ENCODE data around the gene OCSTAMP.
A peak's percentile ranks its signal among the peaks of the same experiment; 100 is the strongest.

Gene OCSTAMP, protein sequence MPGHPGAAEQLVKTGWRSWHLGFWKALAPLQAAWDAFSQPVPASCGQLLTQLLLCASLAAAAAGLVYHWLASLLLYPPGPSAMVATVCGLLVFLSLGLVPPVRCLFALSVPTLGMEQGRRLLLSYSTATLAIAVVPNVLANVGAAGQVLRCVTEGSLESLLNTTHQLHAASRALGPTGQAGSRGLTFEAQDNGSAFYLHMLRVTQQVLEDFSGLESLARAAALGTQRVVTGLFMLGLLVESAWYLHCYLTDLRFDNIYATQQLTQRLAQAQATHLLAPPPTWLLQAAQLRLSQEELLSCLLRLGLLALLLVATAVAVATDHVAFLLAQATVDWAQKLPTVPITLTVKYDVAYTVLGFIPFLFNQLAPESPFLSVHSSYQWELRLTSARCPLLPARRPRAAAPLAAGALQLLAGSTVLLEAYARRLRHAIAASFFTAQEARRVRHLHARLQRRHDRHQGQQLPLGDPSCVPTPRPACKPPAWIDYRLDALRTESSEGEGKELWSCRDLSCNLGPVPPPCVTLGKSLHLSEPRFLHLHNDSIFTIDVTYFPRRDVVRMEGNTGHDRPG

DNA sequence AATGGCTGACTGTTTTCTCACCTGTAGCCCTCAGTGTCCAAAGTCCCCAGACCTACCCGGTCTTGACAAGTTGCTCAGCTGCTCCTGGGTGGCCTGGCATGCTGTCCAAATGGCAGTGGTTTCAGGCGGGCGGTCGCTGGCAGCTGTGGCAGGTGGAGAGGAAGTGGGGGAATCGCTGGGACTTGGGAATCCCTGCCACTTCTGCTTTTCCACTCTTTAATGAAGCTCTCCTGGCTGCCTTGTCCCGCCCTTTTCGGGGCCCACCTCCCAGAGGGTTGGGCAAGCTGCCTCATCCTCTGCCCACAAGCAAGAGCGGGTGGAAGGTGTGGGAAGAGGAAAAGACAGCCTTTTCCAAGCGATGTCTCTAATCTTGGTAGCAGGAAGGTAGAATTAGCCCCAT is at the start of gene OCSTAMP:
Gene OCSTAMP, minus strand, starts transcription at position 194 of the 400 bp plus-strand sequence. Its CDS starts 94 bp downstream, at position 100.
- Histone ChIP-seq H3K4me3 (ENCODE audit: severe bottlenecking) (no peak within 1 kb of the TSS), H3K27ac (ENCODE audit: poor library complexity, severe bottlenecking) (no peak within 1 kb of the TSS), H3K9me3 (ENCODE audit: severe bottlenecking) (no peaks in the 10 kb centered on the region), H3K27me3 (ENCODE audit: insufficient read depth, poor library complexity, severe bottlenecking) (peaks cover 7% of the 10 kb centered on the region), H3K36me3 (ENCODE audit: low read depth) (no peaks in the 10 kb centered on the region), H3K4me1 (ENCODE audit: insufficient read depth, poor library complexity, severe bottlenecking) (no peaks in the 10 kb centered on the region)
- DNase-seq (ENCODE audit: low spot score) (no peak), ATAC-seq (ENCODE audit: low read depth) (no peak)
- TF ChIP-seq, protein P1, sequence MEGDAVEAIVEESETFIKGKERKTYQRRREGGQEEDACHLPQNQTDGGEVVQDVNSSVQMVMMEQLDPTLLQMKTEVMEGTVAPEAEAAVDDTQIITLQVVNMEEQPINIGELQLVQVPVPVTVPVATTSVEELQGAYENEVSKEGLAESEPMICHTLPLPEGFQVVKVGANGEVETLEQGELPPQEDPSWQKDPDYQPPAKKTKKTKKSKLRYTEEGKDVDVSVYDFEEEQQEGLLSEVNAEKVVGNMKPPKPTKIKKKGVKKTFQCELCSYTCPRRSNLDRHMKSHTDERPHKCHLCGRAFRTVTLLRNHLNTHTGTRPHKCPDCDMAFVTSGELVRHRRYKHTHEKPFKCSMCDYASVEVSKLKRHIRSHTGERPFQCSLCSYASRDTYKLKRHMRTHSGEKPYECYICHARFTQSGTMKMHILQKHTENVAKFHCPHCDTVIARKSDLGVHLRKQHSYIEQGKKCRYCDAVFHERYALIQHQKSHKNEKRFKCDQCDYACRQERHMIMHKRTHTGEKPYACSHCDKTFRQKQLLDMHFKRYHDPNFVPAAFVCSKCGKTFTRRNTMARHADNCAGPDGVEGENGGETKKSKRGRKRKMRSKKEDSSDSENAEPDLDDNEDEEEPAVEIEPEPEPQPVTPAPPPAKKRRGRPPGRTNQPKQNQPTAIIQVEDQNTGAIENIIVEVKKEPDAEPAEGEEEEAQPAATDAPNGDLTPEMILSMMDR (IDR thresholded peaks at IDR 0.05; ENCODE audit: poor library complexity, severe bottlenecking) = no peak

DNA sequence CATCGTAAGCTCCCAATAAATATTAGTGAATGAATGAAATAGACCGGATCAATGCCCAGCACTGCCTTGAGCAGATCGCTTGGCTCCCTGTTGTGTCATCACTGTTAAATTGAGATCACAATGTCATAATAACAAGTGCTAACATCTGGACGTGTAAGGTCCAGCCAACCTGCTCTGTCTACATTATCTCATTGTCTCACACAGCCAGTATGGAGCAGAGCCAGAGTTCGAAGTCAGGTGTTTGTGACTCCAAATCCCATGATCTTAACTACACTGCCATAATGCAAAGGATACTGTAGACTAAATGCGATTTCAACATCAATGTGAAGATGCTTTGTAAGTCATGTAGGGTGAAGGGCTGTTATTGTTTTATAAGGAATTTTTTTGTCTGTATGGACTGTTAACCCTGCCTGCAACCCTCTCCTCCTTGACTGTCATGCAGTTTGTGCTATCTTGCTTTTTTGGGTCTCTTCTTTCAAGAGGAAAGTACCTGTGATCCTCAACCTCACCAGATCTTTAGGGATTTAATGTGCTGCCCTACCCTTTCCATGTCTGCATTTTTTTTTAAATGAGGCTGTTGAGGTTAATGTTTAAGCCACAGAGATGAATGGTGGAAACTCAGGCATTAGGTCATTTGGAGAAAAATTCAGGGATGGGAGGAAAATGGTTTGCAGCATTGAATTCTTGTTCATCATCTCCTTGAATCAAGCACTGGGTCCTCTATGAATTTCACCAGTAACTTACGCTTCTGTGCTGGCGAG is 49.0 kb upstream of the OCSTAMP start:
- H3K9me3 ChIP-seq (ENCODE audit: severe bottlenecking) = no peaks in the 10 kb centered on the region
- H3K36me3 ChIP-seq (ENCODE audit: low read depth) = no peaks in the 10 kb centered on the region
- no peak overlapping the region for H3K27ac ChIP-seq (ENCODE audit: poor library complexity, severe bottlenecking)
- no peaks in the 10 kb centered on the region for H3K27me3 ChIP-seq (ENCODE audit: insufficient read depth, poor library complexity, severe bottlenecking)
- TF ChIP-seq, protein P1 (IDR thresholded peaks at IDR 0.05; ENCODE audit: poor library complexity, severe bottlenecking) = no peak
- no peak overlapping the region for H3K4me3 ChIP-seq (ENCODE audit: severe bottlenecking)
- DNase-seq (ENCODE audit: low spot score) (no peak), ATAC-seq (ENCODE audit: low read depth) (no peak)
- no peaks in the 10 kb centered on the region for H3K4me1 ChIP-seq (ENCODE audit: insufficient read depth, poor library complexity, severe bottlenecking)

DNA sequence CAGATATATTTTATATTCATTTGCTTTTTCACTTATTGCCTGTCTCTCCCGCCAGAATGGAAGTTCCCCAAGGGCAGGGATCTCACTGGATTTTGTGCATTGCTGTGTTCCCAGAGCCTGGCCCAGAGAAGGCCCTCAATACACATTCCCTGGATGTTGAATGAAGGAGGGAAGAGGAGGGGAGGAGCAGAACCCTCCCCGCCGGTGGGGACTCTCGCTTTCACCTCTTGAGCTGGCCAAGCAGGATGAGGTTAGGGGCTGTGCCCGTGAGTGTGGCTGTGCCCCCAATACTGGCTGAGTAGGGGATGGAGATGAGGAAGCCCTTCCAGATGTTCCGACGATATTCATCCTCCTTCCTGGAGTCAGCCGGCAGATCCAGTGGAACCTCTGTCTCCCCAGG is 45.5 kb upstream of the OCSTAMP start:
- ATAC-seq (ENCODE audit: low read depth) (no peak), DNase-seq (ENCODE audit: low spot score) (peak; percentile 62)
- Histone ChIP-seq H3K27me3 (ENCODE audit: insufficient read depth, poor library complexity, severe bottlenecking) (peaks cover 2% of the 10 kb centered on the region), H3K9me3 (ENCODE audit: severe bottlenecking) (no peaks in the 10 kb centered on the region), H3K4me1 (ENCODE audit: insufficient read depth, poor library complexity, severe bottlenecking) (no peaks in the 10 kb centered on the region), H3K36me3 (ENCODE audit: low read depth) (no peaks in the 10 kb centered on the region), H3K27ac (ENCODE audit: poor library complexity, severe bottlenecking) (no peak overlapping the region), H3K4me3 (ENCODE audit: severe bottlenecking) (no peak overlapping the region)
- TF ChIP-seq, protein P1 (IDR thresholded peaks at IDR 0.05; ENCODE audit: poor library complexity, severe bottlenecking) = no peak

DNA sequence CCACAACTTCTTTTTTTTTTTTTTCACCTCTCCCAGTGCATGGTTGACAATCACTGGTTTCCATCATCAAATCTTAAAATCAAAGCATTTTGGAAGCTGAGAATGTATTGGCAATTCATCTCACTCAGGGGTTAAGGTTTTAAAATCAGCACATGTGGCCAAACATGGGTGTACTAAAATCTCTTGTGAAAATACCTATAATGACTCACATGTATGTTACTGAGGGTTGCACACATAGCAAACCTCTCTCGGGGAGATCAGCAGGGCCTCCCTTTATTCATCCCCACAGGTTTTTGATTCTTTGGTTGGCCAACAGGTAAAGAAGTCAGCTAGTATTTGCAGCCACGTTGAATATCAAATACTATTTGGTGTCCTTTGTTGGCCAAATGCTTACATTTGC is 44.3 kb upstream of the OCSTAMP start:
- Histone ChIP-seq H3K4me1 (ENCODE audit: insufficient read depth, poor library complexity, severe bottlenecking) (no peaks in the 10 kb centered on the region), H3K27ac (ENCODE audit: poor library complexity, severe bottlenecking) (no peak overlapping the region), H3K36me3 (ENCODE audit: low read depth) (no peaks in the 10 kb centered on the region), H3K27me3 (ENCODE audit: insufficient read depth, poor library complexity, severe bottlenecking) (peaks cover 2% of the 10 kb centered on the region), H3K4me3 (ENCODE audit: severe bottlenecking) (no peak overlapping the region), H3K9me3 (ENCODE audit: severe bottlenecking) (no peaks in the 10 kb centered on the region)
- ATAC-seq (ENCODE audit: low read depth) (no peak), DNase-seq (ENCODE audit: low spot score) (no peak)
- TF ChIP-seq, protein P1 (IDR thresholded peaks at IDR 0.05; ENCODE audit: poor library complexity, severe bottlenecking) = no peak

Measured in RWPE2 (cell line).